ENCODE measurements around the gene PI4KA.

The PI4KA gene

GRCh38 chr22:20873214-20873613 is 14.6 kb upstream of the PI4KA start:
- Histone ChIP-seq H3K4me3 (ENCODE audit: low read depth, low read length) (no peak overlapping the region), H3K9ac (ENCODE audit: low read depth, low read length) (no peak overlapping the region), H3K36me3 (ENCODE audit: control insufficient read depth, insufficient read depth, low read length) (peaks cover 3% of the 10 kb centered on the region), H3K9me3 (ENCODE audit: control insufficient read depth, insufficient read depth, low read length) (no peaks in the 10 kb centered on the region), H3K4me1 (ENCODE audit: control insufficient read depth, insufficient read depth, low read length) (no peaks in the 10 kb centered on the region), H3K27me3 (ENCODE audit: control insufficient read depth, insufficient read depth, low read length) (no peaks in the 10 kb centered on the region)

DNA sequence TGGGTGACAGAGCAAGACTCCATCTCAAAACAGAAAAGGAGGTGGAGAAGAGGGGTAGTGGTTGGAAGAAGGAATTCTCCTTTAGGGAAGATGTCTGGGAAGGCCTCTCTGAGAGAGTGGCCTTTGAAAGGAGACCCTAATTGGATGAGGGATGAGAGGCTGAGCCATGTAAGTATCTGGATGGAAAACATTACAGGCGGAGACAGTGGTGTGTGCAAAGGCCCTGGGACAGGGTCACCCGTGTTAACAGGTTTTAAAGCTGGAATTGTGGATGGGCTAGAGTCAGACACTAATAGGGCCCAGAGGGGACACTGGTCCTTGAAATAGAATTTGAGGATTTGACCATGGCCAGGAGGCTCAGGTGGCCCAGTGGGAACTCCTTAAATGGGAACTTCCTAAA is 10.6 kb upstream of the PI4KA start:
- Histone ChIP-seq H3K9me3 (ENCODE audit: control insufficient read depth, insufficient read depth, low read length) (no peaks in the 10 kb centered on the region), H3K36me3 (ENCODE audit: control insufficient read depth, insufficient read depth, low read length) (peaks cover 3% of the 10 kb centered on the region), H3K4me3 (ENCODE audit: low read depth, low read length) (no peak overlapping the region), H3K9ac (ENCODE audit: low read depth, low read length) (no peak overlapping the region), H3K4me1 (ENCODE audit: control insufficient read depth, insufficient read depth, low read length) (no peaks in the 10 kb centered on the region), H3K27me3 (ENCODE audit: control insufficient read depth, insufficient read depth, low read length) (no peaks in the 10 kb centered on the region)

DNA sequence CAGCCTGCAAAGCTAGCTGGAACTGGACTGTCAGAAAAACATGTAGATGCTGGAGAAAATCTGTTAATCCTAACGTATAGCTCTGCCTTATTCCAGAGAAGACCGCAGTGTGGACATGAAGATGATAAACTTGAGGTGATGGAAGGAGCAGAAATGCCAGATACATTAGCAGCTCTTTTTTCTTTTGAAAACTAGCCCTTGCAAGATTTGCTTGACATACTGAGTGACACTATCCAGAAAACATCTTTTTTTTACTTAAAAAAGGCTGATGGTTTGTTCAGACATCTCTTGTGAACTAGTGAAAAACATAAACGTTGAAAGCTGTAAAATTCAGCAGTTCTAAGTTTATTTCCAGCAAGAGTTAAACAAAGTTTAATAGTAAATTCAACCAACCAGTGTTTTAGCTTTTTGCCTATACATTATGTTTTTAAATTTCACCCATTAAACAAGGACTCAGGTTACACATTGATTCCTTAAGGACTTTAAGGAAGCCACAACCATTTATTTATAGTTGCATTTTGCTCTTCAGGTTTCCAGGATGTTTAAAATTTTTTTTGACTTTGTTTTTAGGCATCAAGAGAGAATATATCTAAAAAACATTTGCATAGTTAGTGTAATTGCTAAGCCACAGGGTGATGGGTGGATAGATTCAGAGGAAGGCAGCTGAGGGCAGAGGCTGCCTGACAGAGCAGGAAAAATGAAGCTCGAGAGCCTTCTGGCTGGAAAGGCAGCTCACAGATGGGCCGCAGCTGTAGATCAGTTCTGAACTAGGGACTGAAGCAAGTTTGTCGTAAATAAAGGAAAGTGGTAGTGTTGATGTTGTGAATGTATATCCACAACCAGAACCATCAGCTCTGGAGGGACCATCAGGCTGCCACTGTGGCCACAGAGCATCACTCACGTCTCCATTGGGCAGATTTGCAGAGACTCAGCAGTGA is 9.7 kb upstream of the PI4KA start:
- Histone ChIP-seq H3K9me3 (ENCODE audit: control insufficient read depth, insufficient read depth, low read length) (no peaks in the 10 kb centered on the region), H3K4me1 (ENCODE audit: control insufficient read depth, insufficient read depth, low read length) (no peaks in the 10 kb centered on the region), H3K4me3 (ENCODE audit: low read depth, low read length) (no peak overlapping the region), H3K27me3 (ENCODE audit: control insufficient read depth, insufficient read depth, low read length) (no peaks in the 10 kb centered on the region), H3K9ac (ENCODE audit: low read depth, low read length) (no peak overlapping the region), H3K36me3 (ENCODE audit: control insufficient read depth, insufficient read depth, low read length) (peaks cover under 1% of the 10 kb centered on the region)

DNA sequence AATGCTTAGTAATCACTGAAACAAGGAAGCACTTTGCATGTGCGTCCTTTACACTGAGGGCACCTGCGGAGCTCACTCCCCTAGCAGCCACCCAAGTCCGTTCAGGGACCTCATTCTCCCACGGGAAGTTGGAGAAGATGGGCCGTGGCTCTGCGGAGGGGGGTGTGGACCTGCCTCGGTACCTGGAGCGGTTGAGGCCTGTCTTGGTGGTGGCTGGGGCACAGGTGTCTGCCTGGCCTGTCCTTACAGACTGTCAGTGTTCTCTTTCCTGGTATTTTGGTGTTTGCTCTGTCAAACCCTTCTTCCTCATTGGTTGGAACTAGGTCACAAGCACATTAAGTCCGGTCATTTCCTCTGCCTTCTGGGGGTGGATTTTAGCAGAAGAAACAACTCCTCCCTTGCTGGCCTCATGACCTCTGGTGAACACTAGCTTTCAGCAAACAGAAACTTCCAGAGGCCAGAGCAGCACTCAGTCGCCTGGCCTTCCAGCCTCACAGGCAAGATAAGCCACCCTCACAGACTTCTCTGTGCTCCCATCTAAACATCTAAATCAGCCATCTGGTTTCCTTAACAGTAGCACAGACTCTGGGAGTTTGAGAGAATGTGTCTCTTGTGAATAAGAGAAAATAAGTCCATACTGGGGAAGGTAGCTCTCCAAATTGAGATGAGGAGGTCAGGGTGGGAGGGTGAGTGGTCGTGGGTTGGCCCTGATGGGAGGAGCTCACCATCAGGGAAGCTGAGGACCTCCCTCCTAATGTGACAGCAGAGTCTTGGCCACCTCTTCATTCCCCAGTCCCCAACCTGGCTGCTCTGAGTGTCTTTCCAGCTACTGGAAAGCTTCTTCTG is 8.8 kb upstream of the PI4KA start:
- H3K9me3 ChIP-seq (ENCODE audit: control insufficient read depth, insufficient read depth, low read length), result no peaks in the 10 kb centered on the region
- H3K4me3 ChIP-seq (ENCODE audit: low read depth, low read length), result no peak overlapping the region
- no peaks in the 10 kb centered on the region for H3K36me3 ChIP-seq (ENCODE audit: control insufficient read depth, insufficient read depth, low read length)
- H3K9ac ChIP-seq (ENCODE audit: low read depth, low read length), result no peak overlapping the region
- H3K4me1 ChIP-seq (ENCODE audit: control insufficient read depth, insufficient read depth, low read length), result no peaks in the 10 kb centered on the region
- H3K27me3 ChIP-seq (ENCODE audit: control insufficient read depth, insufficient read depth, low read length), result no peaks in the 10 kb centered on the region

DNA sequence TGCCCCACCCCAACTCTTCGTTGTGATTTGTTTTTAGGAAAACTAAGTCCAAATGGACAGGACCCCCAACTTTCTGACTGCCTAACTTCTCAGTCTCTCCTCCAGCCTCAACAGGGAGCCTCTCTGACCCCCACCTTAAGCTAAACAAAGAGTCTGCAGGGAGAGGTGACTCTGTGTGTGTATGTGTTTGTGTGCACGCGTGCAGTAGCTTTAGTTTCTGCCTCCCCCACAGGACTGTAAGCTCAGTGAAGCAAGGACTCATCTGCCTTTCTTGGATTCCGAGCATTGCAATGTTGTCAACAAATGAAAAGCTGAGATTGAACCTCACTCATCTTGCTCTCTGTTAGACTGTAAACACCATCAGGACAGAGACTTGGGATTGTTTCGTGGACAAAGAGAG is 8.1 kb upstream of the PI4KA start:
- no peaks in the 10 kb centered on the region for H3K9me3 ChIP-seq (ENCODE audit: control insufficient read depth, insufficient read depth, low read length)
- H3K9ac ChIP-seq (ENCODE audit: low read depth, low read length), result no peak overlapping the region
- H3K4me1 ChIP-seq (ENCODE audit: control insufficient read depth, insufficient read depth, low read length), result no peaks in the 10 kb centered on the region
- H3K4me3 ChIP-seq (ENCODE audit: low read depth, low read length), result no peak overlapping the region
- no peaks in the 10 kb centered on the region for H3K27me3 ChIP-seq (ENCODE audit: control insufficient read depth, insufficient read depth, low read length)
- H3K36me3 ChIP-seq (ENCODE audit: control insufficient read depth, insufficient read depth, low read length), result no peaks in the 10 kb centered on the region

- Histone ChIP-seq H3K9me3 (ENCODE audit: control insufficient read depth, insufficient read depth, low read length) (no peaks in the 10 kb centered on the region), H3K9ac (ENCODE audit: low read depth, low read length) (no peak overlapping the region), H3K4me1 (ENCODE audit: control insufficient read depth, insufficient read depth, low read length) (no peaks in the 10 kb centered on the region), H3K27me3 (ENCODE audit: control insufficient read depth, insufficient read depth, low read length) (no peaks in the 10 kb centered on the region), H3K4me3 (ENCODE audit: low read depth, low read length) (no peak overlapping the region), H3K36me3 (ENCODE audit: control insufficient read depth, insufficient read depth, low read length) (no peaks in the 10 kb centered on the region)
These were observed 7.3 kb upstream of the PI4KA start for GRCh38 chr22:20865875-20866445.

DNA sequence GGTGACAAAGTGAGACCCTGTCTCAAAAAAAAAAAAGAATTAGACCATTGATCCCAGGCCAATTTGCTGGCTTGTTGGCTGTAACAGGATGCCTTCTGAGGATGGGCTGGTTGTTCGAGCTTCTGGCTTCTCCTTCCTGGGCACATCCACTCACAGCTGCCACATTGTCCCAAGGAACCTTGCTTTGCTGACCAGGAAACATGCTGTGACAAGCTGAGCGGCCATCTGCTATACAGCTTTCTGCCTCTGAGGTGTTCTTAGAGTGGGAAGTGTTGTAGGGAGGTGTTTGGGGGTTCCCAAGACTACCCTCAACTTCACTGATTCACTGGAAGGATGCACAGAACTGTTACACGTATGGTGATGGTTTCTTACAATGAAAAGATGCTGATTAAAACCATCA is 6.7 kb upstream of the PI4KA start:
- Histone ChIP-seq H3K9me3 (ENCODE audit: control insufficient read depth, insufficient read depth, low read length) (no peaks in the 10 kb centered on the region), H3K27me3 (ENCODE audit: control insufficient read depth, insufficient read depth, low read length) (no peaks in the 10 kb centered on the region), H3K36me3 (ENCODE audit: control insufficient read depth, insufficient read depth, low read length) (no peaks in the 10 kb centered on the region), H3K4me1 (ENCODE audit: control insufficient read depth, insufficient read depth, low read length) (no peaks in the 10 kb centered on the region), H3K9ac (ENCODE audit: low read depth, low read length) (no peak overlapping the region), H3K4me3 (ENCODE audit: low read depth, low read length) (no peak overlapping the region)

GRCh38 chr22:20864186-20864908 is 5.7 kb upstream of the PI4KA start:
- Histone ChIP-seq H3K36me3 (ENCODE audit: control insufficient read depth, insufficient read depth, low read length) (no peaks in the 10 kb centered on the region), H3K4me3 (ENCODE audit: low read depth, low read length) (no peak overlapping the region), H3K9me3 (ENCODE audit: control insufficient read depth, insufficient read depth, low read length) (no peaks in the 10 kb centered on the region), H3K4me1 (ENCODE audit: control insufficient read depth, insufficient read depth, low read length) (no peaks in the 10 kb centered on the region), H3K27me3 (ENCODE audit: control insufficient read depth, insufficient read depth, low read length) (no peaks in the 10 kb centered on the region), H3K9ac (ENCODE audit: low read depth, low read length) (no peak overlapping the region)

DNA sequence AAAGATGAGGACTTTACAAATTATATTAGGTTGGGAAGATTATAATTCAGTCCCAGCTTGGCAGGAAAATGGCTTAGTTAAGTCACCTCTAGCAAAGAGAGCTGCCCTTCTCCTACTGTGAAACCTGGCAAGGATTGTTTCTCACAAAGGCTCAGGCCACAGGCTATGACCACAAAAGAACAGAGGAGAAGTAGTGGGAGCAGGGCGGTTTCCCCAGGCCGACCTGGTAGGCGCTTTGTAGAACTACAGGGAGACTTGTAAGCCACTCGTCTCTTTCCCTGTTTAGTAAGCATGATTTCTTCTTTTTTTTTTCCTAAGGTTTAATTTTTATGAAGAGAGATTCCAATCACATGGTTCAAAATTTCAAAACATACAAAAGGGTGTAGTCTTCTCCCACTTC is 4.8 kb upstream of the PI4KA start:
- H3K4me3 ChIP-seq (ENCODE audit: low read depth, low read length), result no peak overlapping the region
- no peak overlapping the region for H3K9ac ChIP-seq (ENCODE audit: low read depth, low read length)
- no peaks in the 10 kb centered on the region for H3K36me3 ChIP-seq (ENCODE audit: control insufficient read depth, insufficient read depth, low read length)
- H3K27me3 ChIP-seq (ENCODE audit: control insufficient read depth, insufficient read depth, low read length), result no peaks in the 10 kb centered on the region
- no peaks in the 10 kb centered on the region for H3K9me3 ChIP-seq (ENCODE audit: control insufficient read depth, insufficient read depth, low read length)
- no peaks in the 10 kb centered on the region for H3K4me1 ChIP-seq (ENCODE audit: control insufficient read depth, insufficient read depth, low read length)

DNA sequence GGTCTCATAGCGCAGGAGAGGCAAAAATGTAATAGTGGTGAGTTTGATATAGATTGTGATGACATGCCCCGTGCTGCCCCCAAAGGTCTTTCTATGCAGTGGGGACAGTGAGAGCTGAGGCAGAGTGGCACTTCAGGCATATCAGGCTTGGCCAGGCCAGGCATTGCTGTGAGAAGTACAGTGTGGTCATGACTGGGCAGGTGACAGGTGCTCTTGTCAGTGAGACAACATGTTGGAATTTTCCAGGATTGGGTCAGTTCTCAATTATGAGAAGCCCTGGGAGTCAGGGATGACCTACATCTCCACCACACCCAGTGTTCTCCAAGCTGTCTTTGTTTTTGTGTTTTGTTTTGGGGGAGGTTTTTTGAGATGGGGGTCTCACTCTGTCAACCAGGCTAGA is 3.9 kb upstream of the PI4KA start:
- Histone ChIP-seq H3K4me1 (ENCODE audit: control insufficient read depth, insufficient read depth, low read length) (peaks cover 2% of the 10 kb centered on the region), H3K9me3 (ENCODE audit: control insufficient read depth, insufficient read depth, low read length) (no peaks in the 10 kb centered on the region), H3K9ac (ENCODE audit: low read depth, low read length) (no peak overlapping the region), H3K4me3 (ENCODE audit: low read depth, low read length) (no peak overlapping the region), H3K36me3 (ENCODE audit: control insufficient read depth, insufficient read depth, low read length) (no peaks in the 10 kb centered on the region), H3K27me3 (ENCODE audit: control insufficient read depth, insufficient read depth, low read length) (no peaks in the 10 kb centered on the region)

DNA sequence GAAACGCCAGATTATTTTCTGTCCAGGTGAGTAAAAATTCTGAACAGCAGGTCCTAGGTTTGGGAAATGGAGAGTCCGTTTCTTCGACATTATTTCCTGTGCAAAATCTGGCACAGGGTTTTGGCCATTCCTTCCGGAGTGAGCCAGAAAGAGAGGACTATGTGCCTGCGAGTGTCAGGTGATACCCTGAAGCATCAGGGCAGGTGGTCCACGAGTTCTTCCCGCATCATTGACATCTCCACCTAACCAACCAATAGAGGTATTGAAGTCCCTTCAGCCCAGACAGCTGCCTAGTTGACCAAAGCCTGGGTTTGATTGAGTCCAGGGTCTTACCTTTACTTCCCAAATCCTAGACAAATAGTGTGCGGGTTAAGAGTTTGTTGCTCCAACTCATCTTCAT is 1.0 kb upstream of the PI4KA start:
- H3K36me3 ChIP-seq (ENCODE audit: control insufficient read depth, insufficient read depth, low read length), result no peaks in the 10 kb centered on the region
- H3K27me3 ChIP-seq (ENCODE audit: control insufficient read depth, insufficient read depth, low read length), result no peaks in the 10 kb centered on the region
- no peaks in the 10 kb centered on the region for H3K9me3 ChIP-seq (ENCODE audit: control insufficient read depth, insufficient read depth, low read length)
- H3K9ac ChIP-seq (ENCODE audit: low read depth, low read length), result no peak overlapping the region
- H3K4me3 ChIP-seq (ENCODE audit: low read depth, low read length), result peak overlapping the region; percentile 69
- H3K4me1 ChIP-seq (ENCODE audit: control insufficient read depth, insufficient read depth, low read length), result peaks cover 6% of the 10 kb centered on the region

All from iPS-15b (cell line).